ENCODE results near the gene SLC66A1.
A peak's percentile ranks its signal among the peaks of the same experiment; 100 is the strongest.

The SLC66A1 gene

GRCh38 chr1:19342894-19343616 is 30.9 kb downstream of the SLC66A1 start:
- no peak for DNase-seq

- DNase-seq = no peak
These were observed 31.7 kb downstream of the SLC66A1 start for GRCh38 chr1:19343617-19344350.

- DNase-seq = peak in 37 of 51 donors; percentile 5 to 72 (median 28)
These were observed 32.3 kb downstream of the SLC66A1 start for GRCh38 chr1:19344372-19344810.

- DNase-seq = no peak
These were observed 32.7 kb downstream of the SLC66A1 start for GRCh38 chr1:19344831-19345230.

GRCh38 chr1:19345391-19345790 is 33.3 kb downstream of the SLC66A1 start:
- DNase-seq = peak in 14 of 51 donors; percentile 5 to 51 (median 23)

GRCh38 chr1:19346026-19346425 is 33.9 kb downstream of the SLC66A1 start:
- no peak for DNase-seq

- DNase-seq = no peak
These were observed 35.5 kb downstream of the SLC66A1 start for GRCh38 chr1:19347533-19348172.

- no peak for DNase-seq
These were observed 36.5 kb downstream of the SLC66A1 start for GRCh38 chr1:19348441-19349198.

GRCh38 chr1:19349999-19350398 is 37.9 kb downstream of the SLC66A1 start:
- DNase-seq = no peak

GRCh38 chr1:19350566-19350965 is 38.4 kb downstream of the SLC66A1 start:
- no peak for DNase-seq

- no peak for DNase-seq
These were observed 39.7 kb downstream of the SLC66A1 start for GRCh38 chr1:19351873-19352272.

GRCh38 chr1:19352839-19353238 is 40.7 kb downstream of the SLC66A1 start:
- DNase-seq = no peak

GRCh38 chr1:19353596-19353995 is 41.5 kb downstream of the SLC66A1 start:
- no peak for DNase-seq

- no peak for DNase-seq
These were observed 42.4 kb downstream of the SLC66A1 start for GRCh38 chr1:19354531-19354981.

GRCh38 chr1:19356266-19356665 is 44.1 kb downstream of the SLC66A1 start:
- no peak for DNase-seq

- DNase-seq = no peak
These were observed 45.3 kb downstream of the SLC66A1 start for GRCh38 chr1:19357299-19357986.

- no peak for DNase-seq
These were observed 46.6 kb downstream of the SLC66A1 start for GRCh38 chr1:19358710-19359109.

GRCh38 chr1:19359357-19359756 is 47.2 kb downstream of the SLC66A1 start:
- no peak for DNase-seq

GRCh38 chr1:19360016-19360415 is 47.9 kb downstream of the SLC66A1 start:
- no peak for DNase-seq

GRCh38 chr1:19360432-19360831 is 48.3 kb downstream of the SLC66A1 start:
- no peak for DNase-seq

All from hypothalamus (tissue), 51 donors.